ENCODE results near the gene CDK2AP2.

DNA sequence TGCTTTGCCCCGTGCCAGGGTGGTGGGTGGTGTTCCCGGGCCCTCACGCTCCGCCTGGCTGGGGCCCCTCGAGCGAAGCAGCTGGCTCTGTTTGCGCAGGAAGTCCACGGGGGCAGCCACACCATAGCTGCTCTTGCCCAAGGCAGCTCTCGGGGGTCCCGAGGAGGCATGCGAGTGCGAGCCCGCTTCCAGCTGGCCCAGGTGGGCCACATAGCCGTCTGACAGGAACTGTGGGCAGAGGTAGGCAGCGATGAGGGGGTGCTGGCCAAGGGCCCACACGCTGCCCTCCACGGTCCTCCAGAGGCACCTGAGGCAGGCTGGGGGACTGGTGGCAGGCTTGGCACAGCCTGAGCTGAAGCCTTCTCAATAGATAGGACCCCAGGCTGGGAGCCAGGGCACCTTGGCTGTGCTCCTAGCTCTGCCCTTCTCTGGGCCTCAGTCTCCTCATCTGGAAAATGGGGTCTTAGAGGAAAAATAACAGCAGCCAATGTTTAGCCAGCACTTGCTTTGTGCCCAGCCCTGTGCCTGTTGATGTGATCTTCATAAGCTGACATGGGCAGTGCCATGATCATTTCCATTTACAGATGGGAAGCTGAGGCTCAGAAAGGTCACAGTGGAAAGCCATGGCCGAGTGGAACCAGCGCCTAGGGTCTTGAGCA lies 15.8 kb downstream of the CDK2AP2 start:
- TF ChIP-seq POLR2A (IDR thresholded peaks at IDR 0.05) = no peak
- TF ChIP-seq, protein P1, sequence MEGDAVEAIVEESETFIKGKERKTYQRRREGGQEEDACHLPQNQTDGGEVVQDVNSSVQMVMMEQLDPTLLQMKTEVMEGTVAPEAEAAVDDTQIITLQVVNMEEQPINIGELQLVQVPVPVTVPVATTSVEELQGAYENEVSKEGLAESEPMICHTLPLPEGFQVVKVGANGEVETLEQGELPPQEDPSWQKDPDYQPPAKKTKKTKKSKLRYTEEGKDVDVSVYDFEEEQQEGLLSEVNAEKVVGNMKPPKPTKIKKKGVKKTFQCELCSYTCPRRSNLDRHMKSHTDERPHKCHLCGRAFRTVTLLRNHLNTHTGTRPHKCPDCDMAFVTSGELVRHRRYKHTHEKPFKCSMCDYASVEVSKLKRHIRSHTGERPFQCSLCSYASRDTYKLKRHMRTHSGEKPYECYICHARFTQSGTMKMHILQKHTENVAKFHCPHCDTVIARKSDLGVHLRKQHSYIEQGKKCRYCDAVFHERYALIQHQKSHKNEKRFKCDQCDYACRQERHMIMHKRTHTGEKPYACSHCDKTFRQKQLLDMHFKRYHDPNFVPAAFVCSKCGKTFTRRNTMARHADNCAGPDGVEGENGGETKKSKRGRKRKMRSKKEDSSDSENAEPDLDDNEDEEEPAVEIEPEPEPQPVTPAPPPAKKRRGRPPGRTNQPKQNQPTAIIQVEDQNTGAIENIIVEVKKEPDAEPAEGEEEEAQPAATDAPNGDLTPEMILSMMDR (IDR thresholded peaks at IDR 0.05) = no peak
